C4-2B (cell line): ENCODE results near the gene FGFRL1.

Experiments
- H3K27ac ChIP-seq: fragments of 450-650 bp; 2 replicates; pipeline ENCODE4 v1.5.1; 2017
- ZFX ChIP-seq: fragments of 450-650 bp; IDR thresholded peaks from 2 replicates; pipeline ENCODE4 v1.6.1; 2017
- TF ChIP-seq, protein P1 (sequence below): fragments of 450-650 bp; conservative IDR thresholded peaks from 2 replicates; pipeline ENCODE4 v1.5.1; 2017; ENCODE audit warnings: mild to moderate bottlenecking

The FGFRL1 gene

GRCh38 chr4:1017706-1018105 lies 6.3 kb downstream of the FGFRL1 start:
- TF ChIP-seq ZFX: no peak
- TF ChIP-seq, protein P1, sequence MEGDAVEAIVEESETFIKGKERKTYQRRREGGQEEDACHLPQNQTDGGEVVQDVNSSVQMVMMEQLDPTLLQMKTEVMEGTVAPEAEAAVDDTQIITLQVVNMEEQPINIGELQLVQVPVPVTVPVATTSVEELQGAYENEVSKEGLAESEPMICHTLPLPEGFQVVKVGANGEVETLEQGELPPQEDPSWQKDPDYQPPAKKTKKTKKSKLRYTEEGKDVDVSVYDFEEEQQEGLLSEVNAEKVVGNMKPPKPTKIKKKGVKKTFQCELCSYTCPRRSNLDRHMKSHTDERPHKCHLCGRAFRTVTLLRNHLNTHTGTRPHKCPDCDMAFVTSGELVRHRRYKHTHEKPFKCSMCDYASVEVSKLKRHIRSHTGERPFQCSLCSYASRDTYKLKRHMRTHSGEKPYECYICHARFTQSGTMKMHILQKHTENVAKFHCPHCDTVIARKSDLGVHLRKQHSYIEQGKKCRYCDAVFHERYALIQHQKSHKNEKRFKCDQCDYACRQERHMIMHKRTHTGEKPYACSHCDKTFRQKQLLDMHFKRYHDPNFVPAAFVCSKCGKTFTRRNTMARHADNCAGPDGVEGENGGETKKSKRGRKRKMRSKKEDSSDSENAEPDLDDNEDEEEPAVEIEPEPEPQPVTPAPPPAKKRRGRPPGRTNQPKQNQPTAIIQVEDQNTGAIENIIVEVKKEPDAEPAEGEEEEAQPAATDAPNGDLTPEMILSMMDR: no peak
- H3K27ac ChIP-seq: no peak overlapping the region

DNA sequence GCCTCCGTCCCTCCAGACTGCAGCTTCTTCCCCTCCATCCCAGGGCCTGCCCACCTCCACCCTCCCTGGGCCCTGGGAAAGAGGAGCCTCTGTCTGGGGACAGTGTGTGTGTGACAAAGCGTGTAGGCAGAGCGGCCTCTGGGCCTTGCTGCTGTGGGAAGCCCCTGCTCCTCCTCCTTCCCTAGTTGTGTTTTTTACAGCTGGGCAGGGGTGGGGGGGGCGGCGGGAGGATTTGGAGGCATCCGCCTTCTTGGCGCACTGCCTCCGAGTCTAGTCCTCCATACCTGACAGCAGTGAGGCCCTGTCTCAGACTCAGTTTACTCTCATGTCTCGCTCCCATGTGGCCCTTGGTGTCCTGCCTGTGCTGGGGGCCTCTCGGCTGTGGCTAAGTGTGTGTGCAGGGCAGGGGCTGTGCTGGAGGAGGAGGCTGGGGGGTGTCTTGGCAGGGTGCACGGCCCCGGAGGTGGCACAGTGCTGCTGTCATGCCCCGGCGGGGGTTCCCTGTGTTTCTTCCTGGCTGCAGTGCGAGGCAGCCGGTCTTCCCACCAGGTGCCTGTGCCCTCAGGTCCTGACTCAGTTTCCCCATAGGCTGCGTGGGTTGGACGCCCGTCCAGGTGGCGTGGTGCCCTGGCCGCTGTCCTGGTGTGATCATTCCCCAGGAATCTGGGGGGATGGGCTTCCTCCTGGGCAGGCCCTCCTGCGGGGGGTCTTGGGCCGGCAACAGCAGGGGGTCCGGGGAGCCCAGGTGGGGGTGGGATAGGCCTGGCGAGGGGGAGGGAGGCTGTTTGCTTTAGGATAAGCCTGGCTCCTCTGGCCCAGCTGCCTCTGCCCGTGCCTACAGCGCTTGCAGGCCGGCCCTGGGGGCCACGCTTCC lies 7.0 kb downstream of the FGFRL1 start:
- H3K27ac ChIP-seq: no peak overlapping the region
- TF ChIP-seq, protein P1: no peak
- no peak for TF ChIP-seq ZFX

- no peak overlapping the region for H3K27ac ChIP-seq
- TF ChIP-seq, protein P1: no peak
- no peak for TF ChIP-seq ZFX
Measured at GRCh38 chr4:1019320-1019719, 7.9 kb downstream of the FGFRL1 start.

GRCh38 chr4:1019729-1020470 lies 8.5 kb downstream of the FGFRL1 start:
- TF ChIP-seq, protein P1: no peak
- TF ChIP-seq ZFX: no peak
- no peak overlapping the region for H3K27ac ChIP-seq

DNA sequence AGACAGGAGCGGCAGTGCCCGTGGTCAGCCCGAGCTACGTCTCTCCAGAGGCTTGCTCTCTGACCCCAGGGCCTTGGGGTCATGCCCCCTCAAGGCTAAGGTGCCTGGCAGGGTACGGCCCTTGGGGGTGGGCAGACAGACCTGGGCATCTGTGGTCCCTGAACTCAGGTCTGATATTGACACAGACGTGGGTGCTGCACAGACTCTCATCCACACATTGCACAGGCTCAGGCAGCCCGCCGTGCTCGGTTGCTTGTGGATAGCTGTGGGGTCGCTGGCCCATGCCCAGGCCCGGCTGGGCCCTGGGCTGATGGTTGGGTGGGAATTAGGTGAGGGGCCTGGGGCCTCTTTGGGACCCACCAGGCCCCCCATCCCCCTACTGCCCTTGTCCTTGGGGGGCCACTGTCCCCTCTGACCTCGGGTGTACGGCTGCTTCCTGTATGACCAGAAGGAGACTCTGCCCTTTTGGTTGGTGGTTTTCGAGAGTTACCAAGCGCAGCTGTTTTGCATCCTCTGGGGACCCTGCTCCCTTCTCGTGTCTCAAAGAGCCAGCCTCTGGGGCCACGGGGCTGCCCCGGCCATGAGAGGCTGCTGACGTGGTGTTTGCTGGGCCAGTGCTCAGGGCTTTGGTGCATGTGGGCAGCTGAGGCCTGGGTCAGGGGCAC lies 10.1 kb downstream of the FGFRL1 start:
- TF ChIP-seq ZFX: no peak
- TF ChIP-seq, protein P1: no peak
- no peak overlapping the region for H3K27ac ChIP-seq

- H3K27ac ChIP-seq: no peak overlapping the region
- TF ChIP-seq, protein P1: no peak
- TF ChIP-seq ZFX: no peak
Measured at GRCh38 chr4:1022051-1022738, 10.8 kb downstream of the FGFRL1 start.
